WI38 (cell line): ENCODE results near the gene GNAS-AS1.
A peak's percentile ranks its signal among the peaks of the same experiment; 100 is the strongest.

Experiments used
- H3K4me3 ChIP-seq: 2 replicates; pipeline ENCODE4 v1.5.1; 2011; ENCODE audit warnings: low read depth, mild to moderate bottlenecking, control low read depth, low read length
- CTCF ChIP-seq: IDR thresholded peaks from 2 replicates; pipeline ENCODE4 v1.5.1; 2012; ENCODE audit warnings: low read depth, mild to moderate bottlenecking, control low read depth, low read length

GNAS-AS1 gene

DNA sequence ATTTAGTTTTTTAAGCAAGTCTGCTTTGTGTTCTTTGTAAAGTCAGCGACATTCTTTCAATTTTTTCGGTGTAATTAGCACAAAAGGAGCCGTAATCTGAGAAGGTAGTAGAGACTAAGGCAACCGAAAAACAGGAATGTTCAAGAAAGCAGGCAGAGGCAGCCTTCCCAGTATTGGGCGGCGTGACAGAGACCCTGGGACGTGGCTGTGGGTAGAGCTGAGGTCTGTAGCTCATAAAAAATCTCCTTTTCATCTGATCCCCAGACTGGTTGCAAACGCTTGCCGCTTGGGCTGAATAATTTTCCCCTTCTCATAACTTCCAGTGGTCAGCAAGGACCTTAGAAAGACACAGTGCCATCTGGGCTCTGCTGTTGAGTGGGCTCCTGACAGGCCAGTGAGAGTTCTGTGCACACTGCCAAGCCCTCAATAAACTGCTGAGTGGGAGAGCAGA lies 32.6 kb upstream of the GNAS-AS1 start:
- H3K4me3 ChIP-seq = no peak overlapping the region
- TF ChIP-seq CTCF = no peak

GRCh38 chr20:58882704-58883089 lies 32.0 kb upstream of the GNAS-AS1 start:
- H3K4me3 ChIP-seq = no peak overlapping the region
- TF ChIP-seq CTCF = no peak

DNA sequence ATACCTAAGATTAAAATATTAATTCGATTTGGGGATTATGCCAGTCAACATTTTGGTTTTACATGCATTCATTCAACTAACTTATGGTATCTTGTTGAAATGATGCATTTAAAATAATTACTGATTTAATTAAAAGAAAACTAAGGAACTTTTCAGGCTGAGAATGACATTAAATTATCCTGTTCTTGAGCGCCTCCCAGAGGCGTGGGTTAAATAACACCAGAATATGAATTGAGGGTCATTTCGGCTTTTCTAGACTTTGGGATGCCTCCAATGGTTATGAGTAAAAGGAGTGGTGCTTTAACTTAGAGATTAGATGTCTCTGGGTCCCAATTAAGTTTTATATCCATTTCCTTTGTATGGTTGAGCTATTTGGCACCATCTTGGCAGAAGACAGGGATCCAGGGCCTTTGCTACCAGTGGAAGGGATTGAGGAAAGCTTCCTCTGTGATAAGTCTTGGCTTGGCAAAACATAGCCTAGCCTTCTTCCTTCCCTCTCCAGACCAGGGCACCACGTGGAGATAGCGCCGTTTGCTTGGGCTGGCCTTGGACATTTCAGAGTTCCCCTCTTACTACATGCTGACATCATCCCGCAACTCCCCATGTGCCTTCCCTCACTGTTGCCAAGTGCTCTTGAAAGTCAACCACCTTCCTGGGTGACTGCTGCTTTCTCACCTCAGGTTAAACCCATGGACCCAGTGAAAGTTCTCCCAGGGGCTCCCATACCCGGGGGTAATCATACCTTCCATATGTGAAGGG lies 30.5 kb upstream of the GNAS-AS1 start:
- peak; percentile 18 for TF ChIP-seq CTCF
- H3K4me3 ChIP-seq = no peak overlapping the region

GRCh38 chr20:58880441-58880840 lies 29.7 kb upstream of the GNAS-AS1 start:
- no peak for TF ChIP-seq CTCF
- no peak overlapping the region for H3K4me3 ChIP-seq

DNA sequence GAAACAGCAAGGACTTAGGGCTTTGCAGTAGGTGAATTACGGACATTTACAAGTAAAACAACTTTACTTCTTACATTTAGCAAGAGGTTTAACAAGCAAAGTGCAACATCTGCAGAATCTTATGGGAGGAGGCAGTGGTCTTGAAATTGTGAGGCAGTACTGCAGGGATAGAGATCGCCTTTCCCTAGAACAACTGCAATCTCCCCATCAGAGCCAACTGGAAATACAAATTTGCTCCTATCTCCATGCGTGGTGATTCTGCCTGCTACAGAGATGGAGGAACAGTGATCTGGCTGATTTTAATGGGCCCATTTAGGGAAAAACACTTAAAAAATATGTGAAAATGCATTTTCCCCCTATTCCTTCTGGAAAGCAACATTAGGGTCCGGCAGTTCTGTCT lies 27.7 kb upstream of the GNAS-AS1 start:
- no peak overlapping the region for H3K4me3 ChIP-seq
- no peak for TF ChIP-seq CTCF

DNA sequence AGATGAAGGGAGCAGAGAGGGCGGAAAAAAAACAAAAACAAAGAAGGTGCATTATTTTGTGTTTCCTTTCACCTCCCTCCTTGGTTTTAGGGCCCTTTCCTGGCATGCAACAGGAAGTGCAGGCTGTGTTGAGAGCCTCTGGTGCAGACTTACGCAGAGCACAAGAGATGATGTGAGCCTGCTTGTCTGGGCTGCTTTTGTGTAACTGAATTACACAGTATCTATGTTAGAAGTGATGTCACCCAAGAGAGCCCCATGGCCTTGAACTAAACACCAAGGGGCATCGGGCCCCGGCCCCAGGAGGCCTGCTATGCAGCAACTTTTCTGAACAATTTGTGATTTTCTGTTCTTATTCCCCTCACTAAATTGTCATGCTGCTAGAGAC lies 27.3 kb upstream of the GNAS-AS1 start:
- no peak overlapping the region for H3K4me3 ChIP-seq
- TF ChIP-seq CTCF = no peak

DNA sequence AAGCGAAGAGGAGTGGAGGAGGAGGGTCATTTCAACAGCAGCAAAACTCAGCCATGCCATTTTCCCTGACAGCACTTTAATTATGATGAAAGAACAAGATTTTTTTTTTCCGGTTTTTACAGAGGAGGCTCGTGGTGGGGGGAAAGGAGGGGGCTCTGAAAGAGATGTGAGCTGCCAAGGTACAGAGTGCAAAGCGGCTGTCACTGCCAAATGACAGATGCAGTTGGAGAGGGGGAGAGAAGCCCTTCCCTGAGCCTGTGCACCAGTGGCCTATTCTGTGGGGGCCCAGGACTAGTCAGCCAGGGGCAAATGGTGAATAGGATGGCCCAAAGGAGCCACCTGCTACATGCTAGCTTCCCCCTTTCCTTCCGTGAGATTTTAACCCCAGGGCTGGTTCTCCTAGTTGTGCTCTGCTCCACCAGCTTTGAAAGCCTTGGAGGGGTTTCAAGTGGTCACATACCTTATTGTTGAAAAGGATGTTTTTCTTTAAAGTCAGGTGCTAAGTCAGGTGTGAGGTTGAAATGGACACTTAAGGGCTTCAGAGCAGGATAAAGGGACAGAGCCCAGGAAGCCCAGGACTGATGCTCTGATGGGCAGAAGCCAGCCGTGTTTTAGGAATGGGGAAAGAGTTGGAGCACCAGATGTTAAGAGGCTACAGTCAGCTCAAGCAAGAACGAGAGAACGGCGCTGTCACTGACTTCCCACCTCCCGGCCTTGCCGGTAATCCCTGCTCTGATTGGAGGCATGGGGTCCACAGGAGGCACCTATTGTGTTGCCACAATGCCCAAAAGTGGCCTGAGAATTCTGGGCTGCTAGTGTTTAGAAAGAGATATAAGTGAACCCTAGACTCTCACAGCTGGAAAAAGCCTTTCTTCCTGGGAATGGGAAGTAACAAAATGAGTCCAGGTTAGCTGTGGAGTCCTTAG lies 26.6 kb upstream of the GNAS-AS1 start:
- no peak for TF ChIP-seq CTCF
- no peak overlapping the region for H3K4me3 ChIP-seq
